DND-41 (cell line): ENCODE data around the gene NRXN3.

Experiments
- EZH2 ChIP-seq: IDR thresholded peaks from 3 replicates; pipeline ENCODE4 v1.6.1; 2012; ENCODE audit warnings: borderline replicate concordance, low read depth, mild to moderate bottlenecking, moderate library complexity, low read length, inconsistent platforms; ENCODE audit not compliant: severe bottlenecking
- TF ChIP-seq, protein P1 (sequence below): IDR thresholded peaks from 2 replicates; pipeline ENCODE4 v1.5.1; 2012; ENCODE audit warnings: borderline replicate concordance, low read length, moderate library complexity, mild to moderate bottlenecking; ENCODE audit not compliant: poor library complexity, severe bottlenecking; ENCODE audit errors: extremely low read depth

- TF ChIP-seq, protein P1, sequence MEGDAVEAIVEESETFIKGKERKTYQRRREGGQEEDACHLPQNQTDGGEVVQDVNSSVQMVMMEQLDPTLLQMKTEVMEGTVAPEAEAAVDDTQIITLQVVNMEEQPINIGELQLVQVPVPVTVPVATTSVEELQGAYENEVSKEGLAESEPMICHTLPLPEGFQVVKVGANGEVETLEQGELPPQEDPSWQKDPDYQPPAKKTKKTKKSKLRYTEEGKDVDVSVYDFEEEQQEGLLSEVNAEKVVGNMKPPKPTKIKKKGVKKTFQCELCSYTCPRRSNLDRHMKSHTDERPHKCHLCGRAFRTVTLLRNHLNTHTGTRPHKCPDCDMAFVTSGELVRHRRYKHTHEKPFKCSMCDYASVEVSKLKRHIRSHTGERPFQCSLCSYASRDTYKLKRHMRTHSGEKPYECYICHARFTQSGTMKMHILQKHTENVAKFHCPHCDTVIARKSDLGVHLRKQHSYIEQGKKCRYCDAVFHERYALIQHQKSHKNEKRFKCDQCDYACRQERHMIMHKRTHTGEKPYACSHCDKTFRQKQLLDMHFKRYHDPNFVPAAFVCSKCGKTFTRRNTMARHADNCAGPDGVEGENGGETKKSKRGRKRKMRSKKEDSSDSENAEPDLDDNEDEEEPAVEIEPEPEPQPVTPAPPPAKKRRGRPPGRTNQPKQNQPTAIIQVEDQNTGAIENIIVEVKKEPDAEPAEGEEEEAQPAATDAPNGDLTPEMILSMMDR: no peak
- TF ChIP-seq EZH2: no peak
Observed at GRCh38 chr14:78443834-78444233, 273.7 kb downstream of the NRXN3 start.
